ENCODE data around the gene UQCRC2. TPM values are rescaled to one million over a fixed set of nuclear protein-coding genes. Genes with fewer than 3 reads are reported as not detected.

The UQCRC2 gene
- total and polyA plus RNA-seq, 2 donors (not counting 1 experiment from before 2014, with no cell fraction given), result 204 to 207 TPM

DNA sequence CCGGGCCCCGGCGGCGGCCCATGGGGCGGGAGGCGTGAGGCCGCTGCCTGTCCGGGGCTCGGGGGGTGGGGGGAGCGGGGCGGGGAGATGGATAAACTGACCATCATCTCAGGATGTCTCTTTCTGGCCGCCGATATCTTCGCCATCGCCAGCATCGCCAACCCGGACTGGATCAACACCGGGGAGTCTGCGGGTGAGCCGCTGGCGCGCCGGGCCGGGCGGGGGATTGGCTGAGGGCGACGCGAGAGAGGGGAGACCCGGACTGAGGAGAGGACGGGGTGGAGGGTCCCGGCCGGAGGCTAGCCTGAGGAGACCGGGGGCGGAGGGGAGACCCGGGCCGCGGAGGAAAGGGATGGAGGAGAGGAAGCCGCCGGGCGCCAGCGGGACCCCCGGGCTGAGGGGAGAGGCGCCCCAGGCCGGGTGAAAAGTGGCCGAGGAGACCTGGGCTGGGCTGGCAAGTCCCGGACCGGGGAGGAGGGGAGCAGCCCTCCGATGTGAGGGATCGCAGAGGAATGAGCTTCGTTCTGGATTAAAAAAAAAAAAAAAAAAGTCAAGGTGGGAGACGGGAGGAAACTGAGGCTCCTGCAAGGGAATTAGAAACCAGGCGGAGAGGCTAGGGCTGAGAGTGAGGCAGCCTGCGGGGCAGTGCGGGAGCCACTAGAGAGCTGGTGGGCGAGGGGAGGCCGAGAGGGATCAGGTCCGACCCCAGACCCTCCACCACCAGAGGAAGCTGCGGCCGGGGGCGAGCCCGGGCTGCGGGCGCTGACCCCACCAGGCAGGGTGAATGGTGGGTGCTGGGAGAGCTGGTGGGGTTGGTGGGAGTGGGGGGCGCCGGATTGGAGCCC, 55.3 kb downstream of the UQCRC2 start:
- peak overlapping the region; percentile 79 for H3K9ac ChIP-seq (ENCODE audit: insufficient read depth, low read length)

DNA sequence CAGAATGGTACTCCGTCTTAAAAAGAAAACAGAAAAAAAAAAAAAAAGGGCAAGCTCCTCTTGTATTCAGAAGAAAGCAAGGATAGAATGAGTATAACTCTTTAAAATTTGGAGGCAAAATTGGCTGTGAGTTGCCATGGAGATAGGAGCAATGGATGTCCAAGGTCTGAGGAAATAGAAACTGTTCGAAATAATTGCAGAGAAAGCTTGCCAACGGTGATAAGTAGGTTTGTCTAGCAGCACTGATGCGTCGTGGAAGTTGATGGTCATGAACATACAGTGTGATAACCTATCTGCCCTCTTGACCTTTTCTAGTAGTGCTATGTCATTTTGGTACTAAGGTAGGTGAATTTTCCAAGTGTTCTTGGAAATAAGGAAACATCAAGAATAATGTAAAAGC, 57.7 kb downstream of the UQCRC2 start:
- H3K27me3 ChIP-seq (ENCODE audit: control insufficient read depth, insufficient read depth, low read length), result no peaks in the 10 kb centered on the region
- H3K4me1 ChIP-seq (ENCODE audit: control insufficient read depth, extremely low read depth, insufficient read depth, low read length), result peaks cover 3% of the 10 kb centered on the region
- no peak overlapping the region for H3K27ac ChIP-seq (ENCODE audit: insufficient read depth, low read length)
- no peak overlapping the region for H2AFZ ChIP-seq (ENCODE audit: low read length)
- TF ChIP-seq EZH2 (IDR thresholded peaks at IDR 0.05; ENCODE audit: low read length, missing control alignments), result no peak
- TF ChIP-seq, protein P1, sequence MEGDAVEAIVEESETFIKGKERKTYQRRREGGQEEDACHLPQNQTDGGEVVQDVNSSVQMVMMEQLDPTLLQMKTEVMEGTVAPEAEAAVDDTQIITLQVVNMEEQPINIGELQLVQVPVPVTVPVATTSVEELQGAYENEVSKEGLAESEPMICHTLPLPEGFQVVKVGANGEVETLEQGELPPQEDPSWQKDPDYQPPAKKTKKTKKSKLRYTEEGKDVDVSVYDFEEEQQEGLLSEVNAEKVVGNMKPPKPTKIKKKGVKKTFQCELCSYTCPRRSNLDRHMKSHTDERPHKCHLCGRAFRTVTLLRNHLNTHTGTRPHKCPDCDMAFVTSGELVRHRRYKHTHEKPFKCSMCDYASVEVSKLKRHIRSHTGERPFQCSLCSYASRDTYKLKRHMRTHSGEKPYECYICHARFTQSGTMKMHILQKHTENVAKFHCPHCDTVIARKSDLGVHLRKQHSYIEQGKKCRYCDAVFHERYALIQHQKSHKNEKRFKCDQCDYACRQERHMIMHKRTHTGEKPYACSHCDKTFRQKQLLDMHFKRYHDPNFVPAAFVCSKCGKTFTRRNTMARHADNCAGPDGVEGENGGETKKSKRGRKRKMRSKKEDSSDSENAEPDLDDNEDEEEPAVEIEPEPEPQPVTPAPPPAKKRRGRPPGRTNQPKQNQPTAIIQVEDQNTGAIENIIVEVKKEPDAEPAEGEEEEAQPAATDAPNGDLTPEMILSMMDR (conservative IDR thresholded peaks at IDR 0.05 in 1 of 2, IDR thresholded peaks at IDR 0.05 in 1 of 2; ENCODE audit: low read depth in 1 of 2, low read length in 2 of 2), result no peak
- H3K36me3 ChIP-seq (ENCODE audit: control insufficient read depth, insufficient read depth, low read length), result no peaks in the 10 kb centered on the region
- peaks cover 2% of the 10 kb centered on the region for H4K20me1 ChIP-seq (ENCODE audit: control insufficient read depth, extremely low read depth, insufficient read depth, low read length)
- no peak for DNase-seq (ENCODE audit: low read depth in 2 of 2)
- no peaks in the 10 kb centered on the region for H3K9me3 ChIP-seq (ENCODE audit: control insufficient read depth, insufficient read depth, low read depth, low read length)
- H3K9ac ChIP-seq (ENCODE audit: insufficient read depth, low read length), result no peak overlapping the region
- no peak overlapping the region for H3K4me3 ChIP-seq (replicated peaks in 1 of 4; ENCODE audit: control extremely low read depth in 1 of 4, insufficient read depth in 1 of 4, low read depth in 3 of 4, low read length in 4 of 4)
- H3K79me2 ChIP-seq (ENCODE audit: control insufficient read depth, insufficient read depth, low read length), result peaks cover 67% of the 10 kb centered on the region
- no peak overlapping the region for H3K4me2 ChIP-seq (ENCODE audit: extremely low read depth, insufficient read depth, low read length)

More for the DNA sequence above, 55.3 kb downstream of the UQCRC2 start:
- Histone ChIP-seq H2AFZ (ENCODE audit: low read length) (peak overlapping the region; percentile 30), H3K27me3 (ENCODE audit: control insufficient read depth, insufficient read depth, low read length) (no peaks in the 10 kb centered on the region), H3K9me3 (ENCODE audit: control insufficient read depth, insufficient read depth, low read depth, low read length) (no peaks in the 10 kb centered on the region), H4K20me1 (ENCODE audit: control insufficient read depth, extremely low read depth, insufficient read depth, low read length) (peaks cover 2% of the 10 kb centered on the region), H3K36me3 (ENCODE audit: control insufficient read depth, insufficient read depth, low read length) (no peaks in the 10 kb centered on the region), H3K4me1 (ENCODE audit: control insufficient read depth, extremely low read depth, insufficient read depth, low read length) (peaks cover 3% of the 10 kb centered on the region), H3K4me3 (replicated peaks in 1 of 4; ENCODE audit: control extremely low read depth in 1 of 4, insufficient read depth in 1 of 4, low read depth in 3 of 4, low read length in 4 of 4) (peak overlapping the region; percentile 77 to 93 (median 86)), H3K79me2 (ENCODE audit: control insufficient read depth, insufficient read depth, low read length) (peaks cover 46% of the 10 kb centered on the region), H3K4me2 (ENCODE audit: extremely low read depth, insufficient read depth, low read length) (peak overlapping the region; percentile 84), H3K27ac (ENCODE audit: insufficient read depth, low read length) (peak overlapping the region; percentile 78)
- peak in 1 of 2 donors; percentile 20 for DNase-seq (ENCODE audit: low read depth in 2 of 2)
- TF ChIP-seq, protein P1 (conservative IDR thresholded peaks at IDR 0.05 in 1 of 2, IDR thresholded peaks at IDR 0.05 in 1 of 2; ENCODE audit: low read depth in 1 of 2, low read length in 2 of 2), result no peak
- no peak for TF ChIP-seq EZH2 (IDR thresholded peaks at IDR 0.05; ENCODE audit: low read length, missing control alignments)

DNA sequence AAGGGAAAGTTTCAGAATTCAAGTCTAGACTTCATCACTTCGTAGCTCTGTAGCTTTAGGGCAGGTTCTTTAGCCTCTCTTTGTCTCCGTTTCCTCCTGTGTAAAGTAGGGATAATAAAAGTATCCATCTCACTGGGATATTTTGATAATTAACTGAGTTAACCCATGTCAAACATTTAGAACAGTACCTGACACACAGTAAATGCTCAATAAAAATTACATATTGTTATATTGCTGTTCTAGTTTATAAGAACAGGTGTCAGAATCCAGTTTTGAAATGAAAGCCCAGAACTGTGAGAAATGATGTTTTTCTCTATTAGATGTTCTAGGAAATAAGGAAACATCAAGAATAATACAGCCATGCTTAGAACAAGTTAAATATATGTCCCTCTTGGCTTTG, 59.1 kb downstream of the UQCRC2 start:
- TF ChIP-seq, protein P1 (conservative IDR thresholded peaks at IDR 0.05 in 1 of 2, IDR thresholded peaks at IDR 0.05 in 1 of 2; ENCODE audit: low read depth in 1 of 2, low read length in 2 of 2), result no peak
- no peak for TF ChIP-seq EZH2 (IDR thresholded peaks at IDR 0.05; ENCODE audit: low read length, missing control alignments)
- Histone ChIP-seq H3K4me1 (ENCODE audit: control insufficient read depth, extremely low read depth, insufficient read depth, low read length) (peaks cover under 1% of the 10 kb centered on the region), H3K9ac (ENCODE audit: insufficient read depth, low read length) (no peak overlapping the region), H3K27me3 (ENCODE audit: control insufficient read depth, insufficient read depth, low read length) (no peaks in the 10 kb centered on the region), H3K4me3 (replicated peaks in 1 of 4; ENCODE audit: control extremely low read depth in 1 of 4, insufficient read depth in 1 of 4, low read depth in 3 of 4, low read length in 4 of 4) (no peak overlapping the region), H3K27ac (ENCODE audit: insufficient read depth, low read length) (no peak overlapping the region), H3K36me3 (ENCODE audit: control insufficient read depth, insufficient read depth, low read length) (no peaks in the 10 kb centered on the region), H3K4me2 (ENCODE audit: extremely low read depth, insufficient read depth, low read length) (no peak overlapping the region), H2AFZ (ENCODE audit: low read length) (no peak overlapping the region), H3K9me3 (ENCODE audit: control insufficient read depth, insufficient read depth, low read depth, low read length) (no peaks in the 10 kb centered on the region), H4K20me1 (ENCODE audit: control insufficient read depth, extremely low read depth, insufficient read depth, low read length) (peaks cover 2% of the 10 kb centered on the region), H3K79me2 (ENCODE audit: control insufficient read depth, insufficient read depth, low read length) (peaks cover 80% of the 10 kb centered on the region)
- no peak for DNase-seq (ENCODE audit: low read depth in 2 of 2)
